Liver (tissue), 9 donors: Measurements from ENCODE around the gene ZNF70. TPM values are rescaled to one million over a fixed set of nuclear protein-coding genes. Genes with fewer than 3 reads are reported as not detected.

Experiments used
- DNase-seq: peaks from one replicate; pipeline ENCODE4 v3.0.0-alpha.2; 2017; ENCODE audit warnings: low spot score
- H3K27ac ChIP-seq, 2 donors: one replicate each; pipeline ENCODE4 v1.7.0; 2013; ENCODE audit warnings: inconsistent platforms in 2 of 2, low read length in 2 of 2, control low read depth in 1 of 2, low read depth in 1 of 2, mild to moderate bottlenecking in 1 of 2
- H3K27me3 ChIP-seq, 4 donors: one replicate each; pipeline versions ENCODE4 v1.6.1 to v1.7.0; 2013; ENCODE audit warnings: low read length in 3 of 4, inconsistent platforms in 1 of 4, mild to moderate bottlenecking in 1 of 4, moderate library complexity in 1 of 4; ENCODE audit not compliant: control insufficient read depth in 4 of 4, insufficient read depth in 4 of 4
- H3K36me3 ChIP-seq, 4 donors: one replicate each; pipeline versions ENCODE4 v1.6.1 to v1.7.0; 2013; ENCODE audit warnings: low read length in 3 of 4, mild to moderate bottlenecking in 3 of 4, low read depth in 1 of 4, moderate library complexity in 1 of 4; ENCODE audit not compliant: control insufficient read depth in 4 of 4, insufficient read depth in 3 of 4
- H3K4me1 ChIP-seq, 4 donors: one replicate each; pipeline versions ENCODE4 v1.6.1 to v1.7.0; 2013; ENCODE audit warnings: low read length in 3 of 4, mild to moderate bottlenecking in 3 of 4, moderate library complexity in 1 of 4; ENCODE audit not compliant: control insufficient read depth in 4 of 4, insufficient read depth in 4 of 4
- H3K4me3 ChIP-seq, 3 donors: one replicate each; pipeline versions ENCODE4 v1.6.1 to v1.7.0; 2013; ENCODE audit warnings: low read length in 3 of 3, control low read depth in 1 of 3, low read depth in 1 of 3, mild to moderate bottlenecking in 1 of 3
- H3K9ac ChIP-seq, 2 donors: one replicate each; pipeline ENCODE4 v1.7.0; 2013; ENCODE audit warnings: low read length in 2 of 2, mild to moderate bottlenecking in 2 of 2, moderate library complexity in 2 of 2, control low read depth in 1 of 2, low read depth in 1 of 2
- H3K9me3 ChIP-seq, 4 donors: one replicate each; pipeline versions ENCODE4 v1.6.1 to v1.7.0; 2013; ENCODE audit warnings: low read length in 3 of 4; ENCODE audit not compliant: control insufficient read depth in 4 of 4
- ATF3 ChIP-seq: IDR thresholded peaks from 2 replicates; pipeline ENCODE4 v1.6.1; 2016; ENCODE audit warnings: antibody characterized with exemption
- EGR1 ChIP-seq, 2 donors: IDR thresholded peaks; 2 replicates each; pipeline ENCODE4 v1.6.1; 2016 to 2018; ENCODE audit warnings: antibody characterized with exemption in 2 of 2, low read depth in 2 of 2
- FOXA1 ChIP-seq: IDR thresholded peaks from 2 replicates; pipeline ENCODE4 v1.6.1; 2016; ENCODE audit warnings: antibody characterized with exemption
- FOXA2 ChIP-seq: IDR thresholded peaks from 2 replicates; pipeline ENCODE4 v1.6.1; 2016; ENCODE audit warnings: antibody characterized with exemption
- GABPA ChIP-seq, 2 donors: IDR thresholded peaks in 1 of 2; conservative IDR thresholded peaks in 1 of 2; 2 replicates each; pipeline ENCODE4 v1.6.1; 2016; ENCODE audit warnings: antibody characterized with exemption in 2 of 2, mild to moderate bottlenecking in 1 of 2, moderate library complexity in 1 of 2
- HNF4A ChIP-seq, 2 donors: conservative IDR thresholded peaks; 2 replicates each; pipeline ENCODE4 v1.6.1; 2016; ENCODE audit warnings: antibody characterized with exemption in 2 of 2, mild to moderate bottlenecking in 2 of 2
- HNF4G ChIP-seq: IDR thresholded peaks from 2 replicates; pipeline ENCODE4 v1.6.1; 2016; ENCODE audit warnings: antibody characterized with exemption
- JUND ChIP-seq, 2 donors: IDR thresholded peaks; 2 replicates each; pipeline ENCODE4 v1.6.1; 2016; ENCODE audit warnings: antibody characterized with exemption in 2 of 2
- NR2F2 ChIP-seq: IDR thresholded peaks from 2 replicates; pipeline ENCODE4 v1.6.1; 2016; ENCODE audit warnings: antibody characterized with exemption
- RAD21 ChIP-seq, 2 donors: IDR thresholded peaks; 2 replicates each; pipeline ENCODE4 v1.6.1; 2016; ENCODE audit warnings: antibody characterized with exemption in 2 of 2, mild to moderate bottlenecking in 2 of 2
- RXRA ChIP-seq, 2 donors: IDR thresholded peaks; 2 replicates each; pipeline ENCODE4 v1.6.1; 2017 to 2018; ENCODE audit warnings: antibody characterized with exemption in 2 of 2, mild to moderate bottlenecking in 1 of 2
- SP1 ChIP-seq: IDR thresholded peaks from 2 replicates; pipeline ENCODE4 v1.6.1; 2018; ENCODE audit warnings: antibody characterized with exemption, mild to moderate bottlenecking
- TAF1 ChIP-seq: conservative IDR thresholded peaks from 2 replicates; pipeline ENCODE4 v1.6.1; 2016; ENCODE audit warnings: antibody characterized with exemption, mild to moderate bottlenecking
- YY1 ChIP-seq: IDR thresholded peaks from 2 replicates; pipeline ENCODE4 v1.6.1; 2016; ENCODE audit warnings: antibody characterized with exemption, mild to moderate bottlenecking
- WGBS: extraction: QIAGEN DNeasy Blood & Tissue Kit; methylation state at CpG from one replicate; pipeline ENCODE4 v1.1.7; 2013; 5-methylcytosine and 5-hydroxymethylcytosine counted together
- polyA plus RNA-seq, 2 donors: library from polyadenylated mRNA; stranded (reverse) in 1 of 2; unstranded in 1 of 2; fragments of 200-250 nt in 1 of 2; fragments of >200 nt in 1 of 2; fragmentation: Nextera tagmentation in 1 of 2; extraction: Ambion mirVana in 1 of 2; gene quantifications; one replicate each; pipeline versions ENCODE4 v1.2.1 to v1.2.3, GENCODE V29; 2013 to 2015
- total RNA-seq, 2 donors: library from RNA; depleted of rRNA; stranded (reverse); fragments of >200 nt; gene quantifications; one replicate each; pipeline ENCODE4 v1.2.3, GENCODE V29; 2014
- TF ChIP-seq, protein P1 (sequence below): IDR thresholded peaks from 2 replicates; pipeline ENCODE4 v1.6.1; 2016; ENCODE audit warnings: antibody characterized with exemption
- TF ChIP-seq, protein P2 (sequence below): IDR thresholded peaks from 2 replicates; pipeline ENCODE4 v1.6.1; 2016; ENCODE audit warnings: antibody characterized with exemption
- TF ChIP-seq, protein P3 (sequence below): IDR thresholded peaks from 2 replicates; pipeline ENCODE4 v1.6.1; 2016; ENCODE audit warnings: antibody characterized with exemption, mild to moderate bottlenecking
- TF ChIP-seq, protein P4 (sequence below): fragments of 150-350 bp; IDR thresholded peaks from 2 replicates; pipeline ENCODE4 v1.5.1; 2017; ENCODE audit warnings: improper control_type of control experiment, low read depth, low read length; ENCODE audit not compliant: missing input control
- donor health status: healthy.
- donor health status: healthy.
- donor health status: healthy.
- donor health status: healthy.
- donor health status: healthy.

The ZNF70 gene
- total and polyA plus RNA-seq, 4 donors, result 0.14 to 1.9 (median 0.68) TPM

DNA sequence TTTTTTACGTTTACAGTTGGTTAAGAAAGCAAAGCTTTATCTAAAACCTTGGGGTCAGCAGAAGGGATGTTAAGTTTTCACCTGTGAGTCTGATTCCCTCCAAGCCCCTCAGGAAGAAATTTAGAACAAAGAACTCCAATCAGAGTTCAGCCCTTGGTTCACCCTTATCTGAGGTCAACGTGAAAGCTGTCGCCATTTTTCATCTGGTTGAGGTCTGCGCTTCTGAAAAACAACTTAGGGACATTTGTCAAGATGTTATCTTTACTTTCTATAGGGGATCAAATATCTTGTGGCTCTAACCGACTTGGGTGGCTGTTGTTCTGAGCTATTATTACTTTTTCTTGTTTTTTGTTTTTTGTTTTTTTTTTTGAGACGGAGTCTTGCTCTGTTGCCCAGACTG is 30.1 kb downstream of the ZNF70 start:
- H3K4me3 ChIP-seq, result no peak overlapping the region
- peaks cover 0 to 7% (median 2%) of the 10 kb centered on the region in 4 donors for H3K4me1 ChIP-seq
- no peak overlapping the region for H3K9ac ChIP-seq
- TF ChIP-seq SP1, result no peak
- TF ChIP-seq GABPA (IDR thresholded peaks at IDR 0.05 in 1 of 2, conservative IDR thresholded peaks at IDR 0.05 in 1 of 2), result no peak
- TF ChIP-seq FOXA1, result no peak
- TF ChIP-seq RAD21 (IDR thresholded peaks at IDR 0.05), result no peak
- TF ChIP-seq YY1, result no peak
- TF ChIP-seq, protein P1, sequence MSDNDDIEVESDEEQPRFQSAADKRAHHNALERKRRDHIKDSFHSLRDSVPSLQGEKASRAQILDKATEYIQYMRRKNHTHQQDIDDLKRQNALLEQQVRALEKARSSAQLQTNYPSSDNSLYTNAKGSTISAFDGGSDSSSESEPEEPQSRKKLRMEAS, result no peak
- TF ChIP-seq, protein P2, sequence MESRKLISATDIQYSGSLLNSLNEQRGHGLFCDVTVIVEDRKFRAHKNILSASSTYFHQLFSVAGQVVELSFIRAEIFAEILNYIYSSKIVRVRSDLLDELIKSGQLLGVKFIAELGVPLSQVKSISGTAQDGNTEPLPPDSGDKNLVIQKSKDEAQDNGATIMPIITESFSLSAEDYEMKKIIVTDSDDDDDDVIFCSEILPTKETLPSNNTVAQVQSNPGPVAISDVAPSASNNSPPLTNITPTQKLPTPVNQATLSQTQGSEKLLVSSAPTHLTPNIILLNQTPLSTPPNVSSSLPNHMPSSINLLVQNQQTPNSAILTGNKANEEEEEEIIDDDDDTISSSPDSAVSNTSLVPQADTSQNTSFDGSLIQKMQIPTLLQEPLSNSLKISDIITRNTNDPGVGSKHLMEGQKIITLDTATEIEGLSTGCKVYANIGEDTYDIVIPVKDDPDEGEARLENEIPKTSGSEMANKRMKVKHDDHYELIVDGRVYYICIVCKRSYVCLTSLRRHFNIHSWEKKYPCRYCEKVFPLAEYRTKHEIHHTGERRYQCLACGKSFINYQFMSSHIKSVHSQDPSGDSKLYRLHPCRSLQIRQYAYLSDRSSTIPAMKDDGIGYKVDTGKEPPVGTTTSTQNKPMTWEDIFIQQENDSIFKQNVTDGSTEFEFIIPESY, result no peak
- TF ChIP-seq, protein P3, sequence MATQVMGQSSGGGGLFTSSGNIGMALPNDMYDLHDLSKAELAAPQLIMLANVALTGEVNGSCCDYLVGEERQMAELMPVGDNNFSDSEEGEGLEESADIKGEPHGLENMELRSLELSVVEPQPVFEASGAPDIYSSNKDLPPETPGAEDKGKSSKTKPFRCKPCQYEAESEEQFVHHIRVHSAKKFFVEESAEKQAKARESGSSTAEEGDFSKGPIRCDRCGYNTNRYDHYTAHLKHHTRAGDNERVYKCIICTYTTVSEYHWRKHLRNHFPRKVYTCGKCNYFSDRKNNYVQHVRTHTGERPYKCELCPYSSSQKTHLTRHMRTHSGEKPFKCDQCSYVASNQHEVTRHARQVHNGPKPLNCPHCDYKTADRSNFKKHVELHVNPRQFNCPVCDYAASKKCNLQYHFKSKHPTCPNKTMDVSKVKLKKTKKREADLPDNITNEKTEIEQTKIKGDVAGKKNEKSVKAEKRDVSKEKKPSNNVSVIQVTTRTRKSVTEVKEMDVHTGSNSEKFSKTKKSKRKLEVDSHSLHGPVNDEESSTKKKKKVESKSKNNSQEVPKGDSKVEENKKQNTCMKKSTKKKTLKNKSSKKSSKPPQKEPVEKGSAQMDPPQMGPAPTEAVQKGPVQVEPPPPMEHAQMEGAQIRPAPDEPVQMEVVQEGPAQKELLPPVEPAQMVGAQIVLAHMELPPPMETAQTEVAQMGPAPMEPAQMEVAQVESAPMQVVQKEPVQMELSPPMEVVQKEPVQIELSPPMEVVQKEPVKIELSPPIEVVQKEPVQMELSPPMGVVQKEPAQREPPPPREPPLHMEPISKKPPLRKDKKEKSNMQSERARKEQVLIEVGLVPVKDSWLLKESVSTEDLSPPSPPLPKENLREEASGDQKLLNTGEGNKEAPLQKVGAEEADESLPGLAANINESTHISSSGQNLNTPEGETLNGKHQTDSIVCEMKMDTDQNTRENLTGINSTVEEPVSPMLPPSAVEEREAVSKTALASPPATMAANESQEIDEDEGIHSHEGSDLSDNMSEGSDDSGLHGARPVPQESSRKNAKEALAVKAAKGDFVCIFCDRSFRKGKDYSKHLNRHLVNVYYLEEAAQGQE, result no peak
- TF ChIP-seq NR2F2, result no peak
- no peak for TF ChIP-seq HNF4G
- TF ChIP-seq HNF4A (conservative IDR thresholded peaks at IDR 0.05), result no peak
- no peak for TF ChIP-seq RXRA (IDR thresholded peaks at IDR 0.05)
- TF ChIP-seq, protein P4, sequence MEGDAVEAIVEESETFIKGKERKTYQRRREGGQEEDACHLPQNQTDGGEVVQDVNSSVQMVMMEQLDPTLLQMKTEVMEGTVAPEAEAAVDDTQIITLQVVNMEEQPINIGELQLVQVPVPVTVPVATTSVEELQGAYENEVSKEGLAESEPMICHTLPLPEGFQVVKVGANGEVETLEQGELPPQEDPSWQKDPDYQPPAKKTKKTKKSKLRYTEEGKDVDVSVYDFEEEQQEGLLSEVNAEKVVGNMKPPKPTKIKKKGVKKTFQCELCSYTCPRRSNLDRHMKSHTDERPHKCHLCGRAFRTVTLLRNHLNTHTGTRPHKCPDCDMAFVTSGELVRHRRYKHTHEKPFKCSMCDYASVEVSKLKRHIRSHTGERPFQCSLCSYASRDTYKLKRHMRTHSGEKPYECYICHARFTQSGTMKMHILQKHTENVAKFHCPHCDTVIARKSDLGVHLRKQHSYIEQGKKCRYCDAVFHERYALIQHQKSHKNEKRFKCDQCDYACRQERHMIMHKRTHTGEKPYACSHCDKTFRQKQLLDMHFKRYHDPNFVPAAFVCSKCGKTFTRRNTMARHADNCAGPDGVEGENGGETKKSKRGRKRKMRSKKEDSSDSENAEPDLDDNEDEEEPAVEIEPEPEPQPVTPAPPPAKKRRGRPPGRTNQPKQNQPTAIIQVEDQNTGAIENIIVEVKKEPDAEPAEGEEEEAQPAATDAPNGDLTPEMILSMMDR, result no peak
- no peak for TF ChIP-seq TAF1
- no peak for TF ChIP-seq ATF3
- no peak for TF ChIP-seq EGR1 (IDR thresholded peaks at IDR 0.05; ENCODE audit: low read depth in 2 of 2)
- no peak for TF ChIP-seq JUND (IDR thresholded peaks at IDR 0.05)
- no peak for TF ChIP-seq FOXA2
- no peak overlapping the region for H3K27ac ChIP-seq
- DNase-seq, result no peak
- H3K9me3 ChIP-seq, result no peaks in the 10 kb centered on the region
- H3K36me3 ChIP-seq, result no peaks in the 10 kb centered on the region
- no peaks in the 10 kb centered on the region for H3K27me3 ChIP-seq
- 80% methylated on average over 6 of the region's 6 CpGs for WGBS
